Measurements from ENCODE around the gene AARSD1. TPM values are rescaled to one million over a fixed set of nuclear protein-coding genes. Genes with fewer than 3 reads are reported as not detected.

AARSD1 gene
- total RNA-seq, 1 experiment from 2014 or later = 23.5 TPM

- Histone ChIP-seq H3K4me1 (ENCODE audit: control insufficient read depth, insufficient read depth, low read length) (no peaks in the 10 kb centered on the region), H3K27ac (ENCODE audit: low read length) (no peak overlapping the region), H3K27me3 (ENCODE audit: control insufficient read depth, insufficient read depth, low read length) (no peaks in the 10 kb centered on the region), H3K36me3 (ENCODE audit: control insufficient read depth, insufficient read depth, low read length) (no peaks in the 10 kb centered on the region), H3K4me3 (ENCODE audit: low read depth in 2 of 2, low read length in 2 of 2) (no peak overlapping the region), H3K9me3 (ENCODE audit: control insufficient read depth, insufficient read depth, low read depth, low read length) (no peaks in the 10 kb centered on the region)
- DNase-seq (ENCODE audit: low read depth, low spot score) (no peak), ATAC-seq (no peak)
- BruUV-seq (replicated peaks) = no TSS peak
- in situ Hi-C loops (cut with HindIII; ENCODE audit: low pct_unique_long_range_greater_than_20kb, low sequenced_read_pairs) = no loop called here
- intact Hi-C loops (cut with micrococcal nuclease; ENCODE audit: unreplicated experiment) = no loop called here
- CTCF ChIA-PET = no interaction called here
- TF ChIP-seq POLR2AphosphoS5 (IDR thresholded peaks at IDR 0.05; ENCODE audit: low read depth, low read length) (no peak), REST (IDR thresholded peaks at IDR 0.05; ENCODE audit: insufficient read depth in 1 of 2, low read depth in 2 of 2, low read length in 1 of 2) (no peak), SIN3A (IDR thresholded peaks at IDR 0.05; ENCODE audit: borderline replicate concordance, insufficient read depth, low read depth, low read length) (no peak), TCF7L2 (IDR thresholded peaks at IDR 0.05; ENCODE audit: low read depth, low read length) (no peak), CTCF (IDR thresholded peaks at IDR 0.05) (no peak)
- POLR2A ChIA-PET = no interaction called here
Observed at GRCh38 chr17:42908872-42909700, 55.2 kb downstream of the AARSD1 start.

- Histone ChIP-seq H3K27ac (ENCODE audit: low read length) (no peak overlapping the region), H3K36me3 (ENCODE audit: control insufficient read depth, insufficient read depth, low read length) (no peaks in the 10 kb centered on the region), H3K9me3 (ENCODE audit: control insufficient read depth, insufficient read depth, low read depth, low read length) (no peaks in the 10 kb centered on the region), H3K4me3 (ENCODE audit: low read depth in 2 of 2, low read length in 2 of 2) (no peak overlapping the region), H3K4me1 (ENCODE audit: control insufficient read depth, insufficient read depth, low read length) (no peaks in the 10 kb centered on the region), H3K27me3 (ENCODE audit: control insufficient read depth, insufficient read depth, low read length) (no peaks in the 10 kb centered on the region)
- BruUV-seq (replicated peaks) = no TSS peak
- intact Hi-C loops (cut with micrococcal nuclease; ENCODE audit: unreplicated experiment) (no loop called here), in situ Hi-C loops (cut with HindIII; ENCODE audit: low pct_unique_long_range_greater_than_20kb, low sequenced_read_pairs) (no loop called here)
- CTCF ChIA-PET = no interaction called here
- no peak for DNase-seq (ENCODE audit: low read depth, low spot score)
- TF ChIP-seq CTCF (IDR thresholded peaks at IDR 0.05) (no peak), SIN3A (IDR thresholded peaks at IDR 0.05; ENCODE audit: borderline replicate concordance, insufficient read depth, low read depth, low read length) (no peak), TCF7L2 (IDR thresholded peaks at IDR 0.05; ENCODE audit: low read depth, low read length) (no peak), POLR2AphosphoS5 (IDR thresholded peaks at IDR 0.05; ENCODE audit: low read depth, low read length) (no peak), REST (IDR thresholded peaks at IDR 0.05; ENCODE audit: insufficient read depth in 1 of 2, low read depth in 2 of 2, low read length in 1 of 2) (no peak)
- POLR2A ChIA-PET = no interaction called here
- no peak for ATAC-seq
Observed at GRCh38 chr17:42906772-42907446, 57.3 kb downstream of the AARSD1 start.

All from Panc1 (cell line).